ENCODE results near the gene MARCHF9.

GRCh38 chr12:57796996-57797395, 42.1 kb downstream of the MARCHF9 start:
- TF ChIP-seq, protein P1, sequence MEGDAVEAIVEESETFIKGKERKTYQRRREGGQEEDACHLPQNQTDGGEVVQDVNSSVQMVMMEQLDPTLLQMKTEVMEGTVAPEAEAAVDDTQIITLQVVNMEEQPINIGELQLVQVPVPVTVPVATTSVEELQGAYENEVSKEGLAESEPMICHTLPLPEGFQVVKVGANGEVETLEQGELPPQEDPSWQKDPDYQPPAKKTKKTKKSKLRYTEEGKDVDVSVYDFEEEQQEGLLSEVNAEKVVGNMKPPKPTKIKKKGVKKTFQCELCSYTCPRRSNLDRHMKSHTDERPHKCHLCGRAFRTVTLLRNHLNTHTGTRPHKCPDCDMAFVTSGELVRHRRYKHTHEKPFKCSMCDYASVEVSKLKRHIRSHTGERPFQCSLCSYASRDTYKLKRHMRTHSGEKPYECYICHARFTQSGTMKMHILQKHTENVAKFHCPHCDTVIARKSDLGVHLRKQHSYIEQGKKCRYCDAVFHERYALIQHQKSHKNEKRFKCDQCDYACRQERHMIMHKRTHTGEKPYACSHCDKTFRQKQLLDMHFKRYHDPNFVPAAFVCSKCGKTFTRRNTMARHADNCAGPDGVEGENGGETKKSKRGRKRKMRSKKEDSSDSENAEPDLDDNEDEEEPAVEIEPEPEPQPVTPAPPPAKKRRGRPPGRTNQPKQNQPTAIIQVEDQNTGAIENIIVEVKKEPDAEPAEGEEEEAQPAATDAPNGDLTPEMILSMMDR (IDR thresholded peaks at IDR 0.05), result no peak
- no peak for TF ChIP-seq POLR2A (IDR thresholded peaks at IDR 0.05)

Measured in right lobe of liver (tissue), 4 donors.